ENCODE results near the gene NXNL1.
A peak's percentile ranks its signal among the peaks of the same experiment; 100 is the strongest.
"Not testable (repeated sequence)": the region's sequence is repeated elsewhere in the genome, so short reads cannot be mapped to it uniquely, and the experiment has no call there.

Gene NXNL1

GRCh38 chr19:17460372-17461230 lies at the start of gene NXNL1:
TSS of gene NXNL1 (minus strand) at chr19:17460926. CDS start at chr19:17460869, 57 bp downstream.
- no peak for DNase-seq

GRCh38 chr19:17508558-17508933 lies 47.8 kb upstream of the NXNL1 start:
- DNase-seq = not testable (repeated sequence)

GRCh38 chr19:17506745-17507144 lies 46.0 kb upstream of the NXNL1 start:
- DNase-seq = no peak

- no peak for DNase-seq
Measured at GRCh38 chr19:17505223-17505622, 44.5 kb upstream of the NXNL1 start.

- DNase-seq = no peak
Measured at GRCh38 chr19:17504456-17504855, 43.7 kb upstream of the NXNL1 start.

GRCh38 chr19:17504030-17504429 lies 43.3 kb upstream of the NXNL1 start:
- DNase-seq = no peak

GRCh38 chr19:17503240-17503639 lies 42.5 kb upstream of the NXNL1 start:
- no peak for DNase-seq

- no peak for DNase-seq
Measured at GRCh38 chr19:17500447-17501198, 39.9 kb upstream of the NXNL1 start.

- peak; percentile 48 for DNase-seq
Measured at GRCh38 chr19:17499648-17500446, 39.1 kb upstream of the NXNL1 start.

- DNase-seq = not testable (repeated sequence)
Measured at GRCh38 chr19:17499025-17499424, 38.3 kb upstream of the NXNL1 start.

GRCh38 chr19:17497149-17497798 lies 36.5 kb upstream of the NXNL1 start:
- DNase-seq = no peak

GRCh38 chr19:17496337-17496997 lies 35.7 kb upstream of the NXNL1 start:
- DNase-seq = peak; percentile 73

- no peak for DNase-seq
Measured at GRCh38 chr19:17495639-17496296, 35.0 kb upstream of the NXNL1 start.

GRCh38 chr19:17491287-17491686 lies 30.6 kb upstream of the NXNL1 start:
- DNase-seq = peak; percentile 66

- no peak for DNase-seq
Measured at GRCh38 chr19:17490411-17490810, 29.7 kb upstream of the NXNL1 start.

GRCh38 chr19:17489392-17490030 lies 28.8 kb upstream of the NXNL1 start:
- no peak for DNase-seq

GRCh38 chr19:17488593-17489391 lies 28.1 kb upstream of the NXNL1 start:
- DNase-seq = peak; percentile 45

GRCh38 chr19:17487284-17488121 lies 26.8 kb upstream of the NXNL1 start:
- DNase-seq = no peak

Data from fibroblast of skin of right biceps (primary cell).